NCI-H526 treated with DMSO at 0.1 percent for 48 hours (cell line): ENCODE results near the gene PLAC1.

Experiments used
- DNase-seq: peaks from one replicate; lab custom pipeline; 2025; lab: John Stamatoyannopoulos, UW

The PLAC1 gene

GRCh38 chrX:134670134-134670924 is 12.1 kb upstream of the PLAC1 start:
- no peak for DNase-seq

DNA sequence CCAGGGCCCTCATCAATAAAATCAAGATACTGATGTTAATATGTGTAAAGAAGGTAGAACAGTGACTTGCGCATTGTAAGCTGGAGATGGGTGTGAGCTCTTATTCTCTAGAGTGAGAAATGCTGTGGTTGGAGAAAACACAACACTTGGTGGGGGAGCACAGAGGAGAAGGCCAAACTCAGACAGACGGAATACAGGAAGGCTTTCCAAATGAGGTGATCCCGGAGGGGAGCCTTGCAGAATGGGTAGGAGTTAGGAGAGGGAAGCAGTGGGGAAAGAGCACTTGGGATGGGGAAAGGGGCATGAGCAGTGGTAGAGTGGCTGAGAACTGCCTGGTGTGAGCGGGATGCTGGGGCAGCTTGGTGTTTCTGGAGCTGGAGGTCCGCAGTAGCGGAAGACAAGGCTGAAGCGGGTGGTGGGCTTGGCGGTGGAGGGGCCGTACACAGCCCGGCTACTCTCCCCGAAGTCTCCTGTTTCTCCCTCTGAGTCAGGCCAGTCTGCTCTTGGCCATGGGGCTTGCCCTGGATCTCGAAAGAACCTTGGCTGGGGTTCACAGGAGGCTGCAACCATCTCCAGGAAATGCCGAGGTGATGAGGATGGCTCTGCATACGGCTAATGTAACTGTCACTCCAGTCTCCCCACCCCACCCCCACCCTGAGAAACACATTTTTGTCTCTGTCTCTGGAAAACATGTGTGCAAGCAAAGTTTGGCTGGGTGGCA is 11.3 kb upstream of the PLAC1 start:
- DNase-seq: no peak

DNA sequence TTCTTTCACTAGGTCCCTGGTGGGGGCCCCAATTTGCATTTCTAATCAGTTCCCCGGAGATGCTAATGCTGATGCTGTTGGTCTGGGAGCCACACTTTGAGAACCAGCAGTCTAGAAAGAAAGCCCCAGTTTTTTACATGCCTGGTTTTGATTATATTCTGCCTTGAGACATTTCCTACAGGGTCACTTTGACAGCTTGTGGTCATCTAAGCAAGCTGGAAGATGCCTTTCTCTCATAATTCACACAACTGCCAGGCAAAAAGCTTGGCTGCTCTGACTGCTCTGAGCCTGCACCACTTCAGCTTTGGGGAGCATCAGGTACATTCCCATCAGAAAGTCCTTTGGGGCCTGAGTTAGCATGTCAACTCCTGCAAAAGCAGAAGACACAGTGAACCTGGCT is 5.9 kb upstream of the PLAC1 start:
- DNase-seq: no peak

DNA sequence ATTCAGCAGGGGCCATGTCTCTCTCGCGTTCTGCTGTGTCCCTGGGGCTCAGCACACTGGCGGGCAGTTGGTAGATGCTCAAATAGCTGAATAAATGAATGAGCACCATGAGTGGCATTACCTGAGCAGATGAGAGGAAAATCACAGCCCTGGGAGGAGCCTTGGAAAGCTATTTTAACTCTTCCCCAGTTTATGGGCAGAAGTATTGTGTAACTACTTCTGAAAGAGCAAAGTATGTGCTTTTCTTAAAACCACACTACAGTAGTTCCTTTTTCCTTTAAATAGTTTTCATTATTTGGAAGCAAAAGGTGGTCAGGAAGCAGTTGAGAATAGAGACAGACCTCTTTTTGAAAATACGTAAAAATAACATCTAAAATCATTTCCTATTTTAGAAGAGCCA is 3.0 kb upstream of the PLAC1 start:
- DNase-seq: no peak

DNA sequence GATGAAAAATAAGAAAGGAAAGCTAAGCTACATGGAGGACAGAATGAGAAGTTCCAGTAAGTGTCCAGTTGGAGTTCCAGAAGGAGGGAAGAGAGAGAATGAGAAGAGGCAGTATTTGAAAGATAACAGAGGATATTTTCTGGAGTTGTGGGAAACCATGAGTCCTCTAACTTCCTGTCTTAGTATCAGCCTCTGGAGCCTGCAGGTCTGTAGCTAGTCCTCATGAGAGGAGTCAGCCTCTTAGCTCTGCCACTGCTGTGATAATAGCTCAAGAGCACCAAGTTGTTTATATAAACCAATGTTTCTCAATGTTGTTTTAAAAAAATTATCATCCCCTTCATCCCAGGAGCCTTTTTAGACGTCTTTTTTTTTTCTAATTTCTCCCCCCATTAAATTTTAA is 2.4 kb upstream of the PLAC1 start:
- DNase-seq: no peak

DNA sequence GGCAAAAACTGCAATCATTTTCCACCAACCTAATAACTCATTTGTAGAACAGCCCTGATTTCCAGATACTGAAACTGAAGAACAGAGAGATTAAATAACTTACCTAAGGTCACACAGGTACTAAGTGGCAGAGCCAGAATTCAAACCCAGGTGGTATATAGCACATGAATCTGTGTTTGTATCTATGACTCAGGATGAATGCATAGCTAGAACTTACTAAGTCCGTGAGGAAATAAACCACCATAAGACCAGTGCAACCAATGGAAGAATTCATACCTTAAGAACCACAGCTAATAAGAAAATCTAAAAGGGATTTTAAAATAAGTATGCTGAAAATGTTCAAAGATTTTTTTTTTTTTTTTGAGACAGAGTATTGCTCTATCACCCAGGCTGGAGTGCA is 1.5 kb upstream of the PLAC1 start:
- no peak for DNase-seq

- DNase-seq: no peak
Observed at GRCh38 chrX:134658760-134659023, 421 bp upstream of the PLAC1 start.

DNA sequence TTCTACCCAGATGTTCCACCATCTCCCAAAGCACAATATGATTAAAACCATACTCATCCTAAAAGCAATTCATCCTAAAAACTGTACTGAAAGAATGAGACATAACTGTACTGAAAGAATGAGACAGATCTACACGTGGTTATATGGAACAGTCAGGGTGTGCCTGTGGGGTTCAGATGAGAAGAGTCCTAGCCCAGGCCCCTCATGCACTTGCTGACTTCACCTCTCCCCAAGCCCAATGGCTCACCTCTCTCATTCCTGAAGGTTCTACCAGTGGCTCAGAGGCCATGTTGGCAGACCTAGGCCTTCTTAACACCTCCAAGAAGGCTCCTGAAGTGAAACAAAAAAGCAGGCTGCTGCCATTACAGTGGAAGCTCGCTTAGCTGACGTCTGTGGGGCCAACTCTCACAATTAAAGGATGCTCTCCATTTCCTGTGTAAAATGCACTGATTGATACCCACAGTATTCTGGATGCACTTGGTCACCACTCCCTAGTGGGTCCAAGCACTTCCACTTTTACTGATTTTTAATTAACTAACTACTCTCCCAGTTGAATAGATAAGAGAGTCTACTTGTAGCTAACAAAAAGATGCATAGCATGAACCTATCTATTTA is 3.8 kb downstream of the PLAC1 start:
- DNase-seq: no peak

GRCh38 chrX:134653835-134654234 is 4.4 kb downstream of the PLAC1 start:
- no peak for DNase-seq

GRCh38 chrX:134650701-134651100 is 7.6 kb downstream of the PLAC1 start:
- no peak for DNase-seq

- DNase-seq: no peak
Observed at GRCh38 chrX:134649770-134650169, 8.5 kb downstream of the PLAC1 start.

GRCh38 chrX:134647477-134647877 is 10.8 kb downstream of the PLAC1 start:
- DNase-seq: no peak

- DNase-seq: no peak
Observed at GRCh38 chrX:134646691-134647090, 11.6 kb downstream of the PLAC1 start.

- DNase-seq: no peak
Observed at GRCh38 chrX:134645936-134646543, 12.2 kb downstream of the PLAC1 start.

DNA sequence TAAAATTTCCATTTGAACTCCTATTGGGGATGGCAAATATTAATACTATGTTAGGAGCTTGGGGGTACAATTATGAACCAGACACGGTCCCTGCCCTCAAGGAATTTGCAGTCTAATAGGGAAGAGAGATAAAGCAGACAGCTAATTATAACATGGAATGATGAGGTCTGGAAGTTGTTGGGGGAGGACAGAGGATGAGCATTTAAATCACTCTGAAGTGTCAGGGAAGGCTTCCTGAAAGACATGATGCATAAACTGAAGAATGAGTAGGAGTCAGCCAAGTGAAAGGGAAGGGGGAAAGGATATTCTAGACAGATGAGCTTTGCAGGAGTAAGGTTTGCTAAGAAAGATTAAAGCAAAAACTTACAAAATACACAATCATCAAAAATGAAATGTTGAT is 15.9 kb downstream of the PLAC1 start:
- no peak for DNase-seq

- DNase-seq: no peak
Observed at GRCh38 chrX:134641346-134641745, 16.9 kb downstream of the PLAC1 start.

DNA sequence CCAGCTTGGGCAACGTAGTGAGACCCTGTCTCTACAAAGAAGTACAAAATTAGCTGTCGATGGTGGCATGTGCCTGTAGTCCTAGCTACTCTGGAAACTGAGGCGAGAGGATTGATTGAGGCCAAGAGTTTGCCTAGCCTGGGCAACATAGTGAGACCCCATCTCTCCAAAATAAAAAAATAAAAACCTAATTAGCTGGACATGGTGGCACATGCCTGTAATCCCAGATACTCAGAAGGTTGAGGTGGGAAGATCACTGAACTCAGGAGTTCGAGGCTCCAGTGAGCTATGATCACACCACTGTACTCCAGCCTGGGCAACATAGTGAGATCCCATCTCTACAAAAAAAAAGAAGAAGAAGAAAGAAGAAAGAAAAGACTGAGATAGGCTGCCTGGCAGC is 17.4 kb downstream of the PLAC1 start:
- DNase-seq: no peak

GRCh38 chrX:134636851-134637250 is 21.4 kb downstream of the PLAC1 start:
- DNase-seq: no peak

DNA sequence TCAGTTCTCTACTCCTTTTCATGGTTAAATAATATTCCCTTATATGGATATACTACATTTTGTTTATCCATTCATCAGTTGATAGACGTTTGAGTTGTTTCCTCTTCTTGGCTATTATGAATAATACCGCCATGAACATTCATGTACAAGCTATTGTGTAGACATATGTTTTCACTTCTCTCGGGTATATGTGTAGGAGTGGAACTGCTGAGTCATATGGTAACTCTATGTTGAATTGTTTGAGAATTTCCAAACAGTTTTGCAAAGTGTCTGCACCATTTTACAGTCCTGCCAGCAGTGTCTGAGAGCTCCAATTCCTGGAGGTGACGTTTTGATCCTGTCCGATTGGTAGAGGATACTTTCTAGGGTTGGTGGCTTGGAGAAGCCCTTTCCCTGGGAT is 23.6 kb downstream of the PLAC1 start:
- DNase-seq: no peak

GRCh38 chrX:134633832-134634231 is 24.4 kb downstream of the PLAC1 start:
- no peak for DNase-seq

- no peak for DNase-seq
Observed at GRCh38 chrX:134633394-134633793, 24.9 kb downstream of the PLAC1 start.

GRCh38 chrX:134632355-134632754 is 25.9 kb downstream of the PLAC1 start:
- no peak for DNase-seq
